Duodenal mucosa (tissue), 2 donors: Measurements from ENCODE around the gene GNAS-AS1.

ENCODE experiments used
- H3K27ac ChIP-seq: one replicate; pipeline ENCODE4 v1.7.0; 2013; ENCODE audit warnings: low read depth, low read length
- H3K27me3 ChIP-seq, 2 donors: one replicate each; pipeline ENCODE4 v1.7.0; 2013; ENCODE audit warnings: low read length in 2 of 2, control low read depth in 1 of 2; ENCODE audit not compliant: insufficient read depth in 2 of 2, control insufficient read depth in 1 of 2
- H3K36me3 ChIP-seq, 2 donors: one replicate each; pipeline ENCODE4 v1.7.0; 2013; ENCODE audit warnings: low read length in 2 of 2, control low read depth in 1 of 2; ENCODE audit not compliant: insufficient read depth in 2 of 2, control insufficient read depth in 1 of 2
- H3K4me1 ChIP-seq, 2 donors: one replicate each; pipeline ENCODE4 v1.7.0; 2013; ENCODE audit warnings: low read length in 2 of 2, control low read depth in 1 of 2; ENCODE audit not compliant: insufficient read depth in 2 of 2, control insufficient read depth in 1 of 2
- H3K4me3 ChIP-seq, 2 donors: one replicate each; pipeline ENCODE4 v1.7.0; 2013; ENCODE audit warnings: low read length in 2 of 2, low read depth in 1 of 2
- H3K9ac ChIP-seq, 2 donors: one replicate each; pipeline ENCODE4 v1.7.0; 2013; ENCODE audit warnings: low read length in 2 of 2, low read depth in 1 of 2
- H3K9me3 ChIP-seq, 2 donors: one replicate each; pipeline ENCODE4 v1.7.0; 2013; ENCODE audit warnings: low read length in 2 of 2, control low read depth in 1 of 2; ENCODE audit not compliant: control insufficient read depth in 1 of 2

Gene GNAS-AS1

DNA sequence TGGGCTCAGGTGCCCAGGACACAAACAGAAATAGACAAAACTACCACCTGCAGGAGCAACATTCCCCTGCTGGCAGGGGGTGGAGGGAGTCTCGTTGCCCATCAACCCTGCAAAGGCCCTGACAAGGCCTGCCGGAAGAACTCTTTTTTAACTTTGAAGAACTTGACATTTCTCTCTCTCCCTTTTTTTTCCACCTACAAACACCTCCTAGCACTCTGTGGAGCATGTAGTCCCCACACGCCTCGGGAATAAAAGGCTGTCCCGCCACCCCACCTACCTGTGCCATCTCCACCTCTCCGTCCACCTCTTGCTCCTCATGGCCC lies 54.8 kb downstream of the GNAS-AS1 start:
- Histone ChIP-seq H3K27ac (no peak overlapping the region), H3K36me3 (no peaks in the 10 kb centered on the region), H3K9me3 (no peaks in the 10 kb centered on the region), H3K4me3 (no peak overlapping the region), H3K4me1 (no peaks in the 10 kb centered on the region), H3K9ac (no peak overlapping the region), H3K27me3 (peaks cover 0 to 6% of the 10 kb centered on the region in 2 donors)

DNA sequence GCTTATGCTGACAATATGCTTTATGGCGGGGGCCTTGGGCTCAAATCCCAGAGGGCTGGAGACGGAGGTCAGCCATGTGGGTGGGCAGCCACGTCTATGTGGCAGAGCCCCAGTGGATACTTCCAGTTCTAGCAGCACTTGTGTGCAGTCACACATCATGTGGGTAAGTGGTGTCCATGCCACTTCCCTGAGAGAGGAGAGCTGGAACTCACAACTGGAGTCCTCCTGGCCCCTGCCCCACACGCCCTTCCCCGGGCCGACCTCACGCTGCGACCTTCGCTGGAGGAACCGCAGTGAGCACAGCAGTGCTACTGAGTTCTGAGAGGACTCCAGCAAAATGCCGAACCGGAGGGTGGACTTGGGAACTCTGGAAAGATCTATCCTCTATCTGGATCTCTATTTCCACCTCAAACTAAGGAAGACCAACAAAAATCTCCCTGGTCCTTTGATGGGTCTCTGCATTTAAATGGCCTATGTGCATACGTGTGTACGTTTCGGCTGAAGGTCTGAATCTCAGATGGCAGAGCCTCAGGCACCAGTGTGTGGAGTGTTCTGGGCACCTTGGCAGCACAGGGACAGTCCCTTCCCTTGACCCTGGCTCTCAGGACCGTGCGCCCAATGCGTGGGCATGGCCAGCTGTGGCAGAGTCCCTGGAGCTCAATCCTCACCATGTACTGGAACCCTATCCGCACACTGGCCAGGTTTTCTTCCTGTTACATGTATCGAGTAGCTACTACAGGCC lies 55.4 kb downstream of the GNAS-AS1 start:
- peaks cover 0 to 6% of the 10 kb centered on the region in 2 donors for H3K27me3 ChIP-seq
- no peaks in the 10 kb centered on the region for H3K9me3 ChIP-seq
- no peaks in the 10 kb centered on the region for H3K4me1 ChIP-seq
- H3K27ac ChIP-seq: no peak overlapping the region
- no peaks in the 10 kb centered on the region for H3K36me3 ChIP-seq
- no peak overlapping the region for H3K4me3 ChIP-seq
- no peak overlapping the region for H3K9ac ChIP-seq

DNA sequence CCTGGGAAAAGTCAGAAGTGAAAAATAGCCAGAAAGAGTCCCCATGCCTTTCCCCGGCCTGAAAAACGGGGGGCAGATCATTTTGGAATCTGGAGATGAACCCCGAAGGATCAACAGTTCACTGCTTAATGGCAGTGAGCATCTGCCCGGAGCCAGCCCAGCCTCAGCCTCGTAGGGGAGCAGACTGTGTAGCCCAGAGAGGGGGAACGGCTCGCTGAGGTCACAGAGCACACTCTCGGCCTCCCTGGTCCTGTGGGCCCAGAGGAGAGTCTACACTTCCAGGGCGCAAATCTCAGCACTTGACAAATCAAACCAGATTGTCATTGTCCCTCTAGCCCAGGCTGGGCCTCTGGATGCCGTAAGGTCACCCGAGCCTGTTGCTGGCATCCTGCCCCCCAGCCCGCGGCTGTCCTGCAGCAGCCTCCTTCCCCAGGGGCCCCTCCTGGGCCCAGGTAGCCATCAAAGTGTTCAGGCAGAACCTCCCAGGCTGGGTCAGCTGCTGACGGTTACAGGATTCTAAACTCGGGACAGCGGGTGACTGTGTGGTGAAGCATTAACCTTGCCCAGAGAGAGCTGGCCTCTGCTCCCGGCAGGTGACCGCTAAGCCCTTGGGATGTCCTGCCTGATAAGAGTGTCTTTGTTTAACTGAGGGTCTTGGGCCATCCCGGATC lies 56.1 kb downstream of the GNAS-AS1 start:
- no peak overlapping the region for H3K27ac ChIP-seq
- H3K4me1 ChIP-seq: no peaks in the 10 kb centered on the region
- H3K4me3 ChIP-seq: no peak overlapping the region
- H3K9ac ChIP-seq: no peak overlapping the region
- H3K9me3 ChIP-seq: no peaks in the 10 kb centered on the region
- H3K27me3 ChIP-seq: peaks cover 0 to 6% of the 10 kb centered on the region in 2 donors
- H3K36me3 ChIP-seq: no peaks in the 10 kb centered on the region

DNA sequence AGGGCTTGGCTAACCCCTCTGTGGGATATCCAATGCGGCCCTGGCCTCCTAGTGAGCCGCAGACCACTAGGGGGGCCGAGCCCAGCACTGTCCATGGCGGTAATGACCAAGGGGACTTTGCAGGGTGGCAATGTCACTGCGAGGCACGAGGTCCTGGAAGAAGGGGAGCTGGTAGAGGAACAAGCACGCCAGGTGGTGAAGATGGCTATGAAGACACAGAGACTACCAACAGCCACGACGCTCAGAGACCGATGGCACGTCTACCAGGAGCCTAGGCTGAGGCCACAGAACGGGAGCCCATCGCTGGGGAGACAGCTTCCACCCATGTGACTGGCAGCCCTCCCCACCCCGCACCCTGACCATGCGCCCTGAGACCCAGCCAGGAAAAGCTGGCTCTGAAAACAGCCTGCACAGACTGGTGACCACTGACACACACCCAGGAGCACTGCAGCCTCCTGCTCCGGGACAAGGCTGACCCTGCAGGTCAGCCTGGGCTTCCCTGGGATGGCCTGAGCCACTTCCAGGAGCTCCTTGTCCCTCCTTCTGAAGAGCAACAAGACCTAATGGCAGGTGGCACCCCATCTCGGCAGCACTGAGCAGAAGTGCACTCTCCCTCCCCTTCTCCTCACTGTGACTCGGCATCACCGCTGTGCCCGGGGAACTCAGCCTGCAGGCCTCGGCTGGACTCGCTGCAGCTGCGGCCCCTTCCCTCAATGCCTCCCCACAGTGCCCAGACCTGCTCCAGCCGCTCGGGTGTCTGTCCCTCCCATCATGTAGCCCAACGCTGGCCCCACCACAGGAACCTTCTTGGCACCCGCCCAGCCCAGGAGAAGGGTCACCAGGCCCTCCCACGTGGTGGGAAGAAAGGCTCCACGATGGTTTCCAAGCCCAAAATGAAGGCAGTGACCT lies 56.9 kb downstream of the GNAS-AS1 start:
- Histone ChIP-seq H3K27ac (no peak overlapping the region), H3K9me3 (no peaks in the 10 kb centered on the region), H3K9ac (no peak overlapping the region), H3K36me3 (no peaks in the 10 kb centered on the region), H3K4me3 (no peak overlapping the region), H3K4me1 (no peaks in the 10 kb centered on the region), H3K27me3 (peaks cover 0 to 10% of the 10 kb centered on the region in 2 donors)

DNA sequence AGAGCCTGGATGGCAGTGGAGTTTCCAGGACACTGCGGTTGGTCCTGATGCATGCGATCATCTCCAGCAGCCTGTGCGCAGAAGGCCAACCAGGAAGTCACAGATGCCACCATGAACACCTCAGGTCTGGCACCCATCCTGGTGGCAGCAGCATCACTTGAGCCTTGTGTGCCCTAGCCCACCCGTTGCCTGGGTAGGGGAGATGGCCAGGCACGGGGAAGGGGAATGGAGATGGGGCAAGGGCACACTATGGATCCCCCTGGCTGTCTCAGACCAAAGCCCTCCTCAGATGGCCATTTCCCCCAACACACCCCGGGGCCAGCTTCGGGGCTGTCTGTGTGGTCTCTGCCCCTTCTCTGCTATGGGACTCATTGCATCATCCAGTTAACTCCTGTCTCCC lies 58.3 kb downstream of the GNAS-AS1 start:
- Histone ChIP-seq H3K9ac (no peak overlapping the region), H3K4me3 (no peak overlapping the region), H3K4me1 (no peaks in the 10 kb centered on the region), H3K27me3 (peaks cover 0 to 7% of the 10 kb centered on the region in 2 donors), H3K36me3 (no peaks in the 10 kb centered on the region), H3K27ac (no peak overlapping the region), H3K9me3 (no peaks in the 10 kb centered on the region)

DNA sequence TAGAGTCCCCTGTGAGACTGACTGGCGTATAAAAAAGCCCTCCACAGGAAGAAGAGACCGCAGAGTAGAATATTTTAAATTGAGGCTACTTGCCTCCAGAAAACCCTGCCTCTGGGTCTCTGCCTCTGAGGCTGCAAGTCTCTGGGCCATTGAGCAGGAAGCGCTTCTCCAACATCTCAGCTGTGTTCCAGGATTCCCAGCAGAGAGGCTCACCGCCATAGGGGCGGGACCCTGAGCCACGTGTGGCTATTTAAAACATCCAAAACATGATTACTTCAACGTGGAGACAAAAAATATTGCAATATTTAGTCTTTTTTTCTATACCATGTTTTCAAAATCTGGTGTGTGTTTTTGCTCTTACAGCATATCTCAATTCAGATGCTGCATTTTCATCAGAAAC lies 59.4 kb downstream of the GNAS-AS1 start:
- Histone ChIP-seq H3K9me3 (no peaks in the 10 kb centered on the region), H3K4me3 (no peak overlapping the region), H3K36me3 (no peaks in the 10 kb centered on the region), H3K4me1 (no peaks in the 10 kb centered on the region), H3K9ac (no peak overlapping the region), H3K27ac (no peak overlapping the region), H3K27me3 (peaks cover 0 to 4% of the 10 kb centered on the region in 2 donors)

DNA sequence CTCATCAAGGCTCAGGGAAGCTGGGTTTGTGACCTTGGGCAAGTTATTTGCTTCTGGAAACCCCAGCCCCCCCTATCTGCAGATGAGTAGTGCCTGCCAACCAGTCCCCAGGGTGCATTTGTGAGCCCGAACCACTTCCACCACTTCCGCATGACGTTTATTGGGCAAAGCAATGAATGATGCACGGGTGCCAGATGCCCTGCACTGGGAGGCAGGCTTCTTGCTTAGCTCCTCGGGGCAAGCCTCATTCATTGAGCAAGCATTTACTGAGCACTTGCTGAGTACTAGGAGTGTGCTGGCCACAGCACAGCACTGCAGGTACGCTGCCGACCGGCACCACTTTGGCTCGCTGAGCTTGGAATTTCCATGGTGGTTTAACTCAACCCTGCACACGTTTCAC lies 60.2 kb downstream of the GNAS-AS1 start:
- no peak overlapping the region for H3K27ac ChIP-seq
- H3K9me3 ChIP-seq: no peaks in the 10 kb centered on the region
- no peak overlapping the region for H3K9ac ChIP-seq
- H3K4me1 ChIP-seq: no peaks in the 10 kb centered on the region
- peaks cover 0 to 3% of the 10 kb centered on the region in 2 donors for H3K27me3 ChIP-seq
- H3K4me3 ChIP-seq: no peak overlapping the region
- H3K36me3 ChIP-seq: no peaks in the 10 kb centered on the region

DNA sequence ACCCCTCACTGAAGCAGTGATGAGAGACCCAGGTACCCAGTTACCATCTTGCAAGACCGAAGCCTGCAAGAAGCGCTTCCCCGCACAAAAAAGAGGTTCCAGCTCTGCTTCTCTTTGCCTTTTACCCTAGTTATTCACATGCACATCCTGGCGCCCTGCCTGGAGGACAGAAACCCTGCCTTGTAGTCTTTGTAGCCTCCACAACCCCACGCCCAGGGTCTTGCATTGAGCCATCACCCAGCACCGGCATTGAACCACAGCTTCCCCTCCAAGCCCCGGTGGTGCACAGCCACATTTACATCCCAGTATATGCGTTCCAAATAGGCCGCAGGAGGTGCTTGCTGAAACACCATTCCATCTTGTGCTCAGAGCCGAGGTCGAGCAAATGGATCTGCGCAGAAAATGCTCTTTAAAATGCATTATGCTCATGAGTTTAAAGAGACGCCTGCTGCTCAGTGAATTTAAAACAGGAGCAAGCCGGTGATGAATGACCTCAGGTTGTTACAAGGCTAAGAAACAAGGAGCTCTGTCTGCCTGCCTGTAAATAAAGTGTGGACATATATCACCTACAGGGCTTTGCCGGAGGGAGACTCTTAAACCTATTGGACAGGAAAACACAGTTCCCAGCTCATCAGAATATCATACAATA lies 61.7 kb downstream of the GNAS-AS1 start:
- H3K27me3 ChIP-seq: peaks cover 0 to 3% of the 10 kb centered on the region in 2 donors
- H3K4me1 ChIP-seq: no peaks in the 10 kb centered on the region
- no peaks in the 10 kb centered on the region for H3K36me3 ChIP-seq
- no peak overlapping the region for H3K4me3 ChIP-seq
- no peak overlapping the region for H3K27ac ChIP-seq
- H3K9me3 ChIP-seq: no peaks in the 10 kb centered on the region
- H3K9ac ChIP-seq: no peak overlapping the region

DNA sequence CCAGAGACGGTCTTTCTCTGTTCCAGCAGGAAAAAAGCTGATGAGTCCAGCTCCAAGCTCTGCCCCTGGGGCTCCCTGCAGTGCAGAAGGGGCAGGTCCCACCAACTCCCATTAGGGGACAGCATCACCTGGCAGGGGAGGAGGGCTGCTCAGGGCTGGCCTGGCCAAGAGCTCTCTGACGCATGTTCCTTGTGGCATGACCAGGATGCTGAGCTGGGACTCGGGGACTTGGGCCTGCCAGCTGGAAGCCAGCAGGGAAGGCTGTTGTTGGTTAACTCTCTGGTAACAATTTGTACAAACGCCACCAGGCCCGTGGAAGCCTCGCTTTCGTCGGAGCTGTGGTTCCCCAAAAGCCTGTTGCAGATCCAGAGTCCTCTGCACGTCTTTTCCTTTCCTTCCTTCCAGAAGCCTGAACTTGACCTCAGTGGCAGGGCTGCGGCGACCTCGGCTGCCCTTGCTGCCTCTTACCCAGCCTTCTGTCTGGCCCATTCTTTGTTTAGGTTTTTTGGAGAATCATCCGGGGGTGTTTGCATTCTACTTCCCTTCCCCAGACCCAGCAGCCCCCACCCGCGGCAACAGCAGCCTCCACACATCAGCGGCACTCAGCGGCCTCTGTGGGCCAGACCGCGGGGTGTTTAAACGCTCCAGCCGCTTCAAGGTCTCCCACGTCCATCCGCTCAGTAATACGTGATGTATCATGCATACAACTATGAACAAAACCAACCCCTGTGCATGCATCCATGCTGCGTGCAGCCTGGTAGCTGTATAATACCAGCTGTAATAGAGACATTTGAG lies 63.3 kb downstream of the GNAS-AS1 start:
- H3K9ac ChIP-seq: no peak overlapping the region
- H3K4me1 ChIP-seq: no peaks in the 10 kb centered on the region
- no peaks in the 10 kb centered on the region for H3K9me3 ChIP-seq
- peaks cover 2 to 3% of the 10 kb centered on the region in 2 donors for H3K27me3 ChIP-seq
- H3K4me3 ChIP-seq: no peak overlapping the region
- no peaks in the 10 kb centered on the region for H3K36me3 ChIP-seq
- no peak overlapping the region for H3K27ac ChIP-seq
